ENCODE measurements around the gene NDUFV1. TPM values are rescaled to one million over a fixed set of nuclear protein-coding genes. Genes with fewer than 3 reads are reported as not detected.
"Not testable (repeated sequence)": the region's sequence is repeated elsewhere in the genome, so short reads cannot be mapped to it uniquely, and the experiment has no call there.

Gene NDUFV1
- total RNA-seq, 1 experiment from 2014 or later = 321 TPM

DNA sequence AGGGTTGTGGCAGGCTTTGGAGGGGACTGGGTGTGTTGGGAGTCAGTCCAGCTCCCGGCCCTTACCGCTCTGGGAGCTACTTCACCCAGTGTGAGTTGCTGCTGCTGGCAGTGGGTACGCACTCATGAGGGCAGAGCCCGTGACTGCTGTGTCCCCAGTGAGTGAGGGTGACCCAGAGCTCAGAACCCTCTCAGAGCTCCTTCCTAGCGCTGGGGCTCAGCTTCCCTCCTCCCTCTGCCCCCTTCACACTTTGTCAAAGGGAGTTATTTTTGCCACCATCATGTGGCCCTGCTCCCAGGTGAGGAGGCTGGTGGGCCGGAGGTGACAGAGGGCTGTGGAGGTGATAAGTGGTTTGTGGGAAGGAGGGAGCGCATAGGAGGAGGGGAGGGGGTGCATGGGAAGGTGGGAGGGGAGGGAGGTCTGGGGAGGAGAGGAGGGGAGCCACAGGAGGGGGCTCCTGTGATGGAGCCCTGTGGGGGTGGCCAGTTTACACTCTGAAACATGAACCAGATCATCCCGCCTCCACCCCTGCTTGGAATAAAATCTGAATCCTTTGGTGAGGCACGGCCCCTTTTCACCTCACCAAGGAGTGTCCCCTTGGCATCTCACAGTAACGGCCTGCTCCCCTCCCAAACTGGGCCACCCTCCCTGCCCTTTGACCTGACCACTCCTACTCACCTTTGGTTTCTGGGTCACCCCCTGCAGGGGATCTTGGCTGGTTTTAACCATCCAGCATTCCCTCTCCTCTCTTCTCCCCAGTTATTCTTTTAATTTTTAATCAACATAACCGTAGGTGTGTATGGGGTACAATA lies 9.9 kb downstream of the NDUFV1 start:
- H3K9me2 ChIP-seq (ENCODE audit: insufficient read depth) = no peaks in the 10 kb centered on the region
- no peaks in the 10 kb centered on the region for H4K20me1 ChIP-seq (ENCODE audit: insufficient read depth)
- no peaks in the 10 kb centered on the region for H3K9me3 ChIP-seq (ENCODE audit: insufficient read depth, low read depth)
- BruUV-seq (replicated peaks) = no TSS peak
- intact Hi-C loops (cut with micrococcal nuclease; ENCODE audit: unreplicated experiment) = no loop called here
- H3K27me3 ChIP-seq (ENCODE audit: insufficient read depth, low read depth) = no peaks in the 10 kb centered on the region
- ChIA-PET CTCF (interaction anchor here (1.0 kb wide), 1 partner anchor 44 kb away, joined by 5 read pairs; no protein-coding TSS in a partner anchor), POLR2A (ENCODE audit: unreplicated experiment) (interaction anchor here (0.6 kb wide), 1 partner anchor 33 kb away, joined by 8 read pairs; no protein-coding TSS in a partner anchor)
- no peaks in the 10 kb centered on the region for H3K4me1 ChIP-seq (replicated peaks; ENCODE audit: insufficient read depth)
- H3K4me2 ChIP-seq = no peak overlapping the region
- H2AFZ ChIP-seq = no peak overlapping the region
- H3K27ac ChIP-seq = no peak overlapping the region
- no peak for DNase-seq
- peaks cover 4% of the 10 kb centered on the region; the same call in 1 of the 2 replicates for H3F3A ChIP-seq (ENCODE audit: insufficient read depth, low read depth)
- H3K79me2 ChIP-seq (ENCODE audit: low read depth) = no peaks in the 10 kb centered on the region
- no peaks in the 10 kb centered on the region for H3K36me3 ChIP-seq (ENCODE audit: low read depth)
- TF ChIP-seq EZH2 (IDR thresholded peaks at IDR 0.05; ENCODE audit: low read depth) (no peak), CTCF (conservative IDR thresholded peaks at IDR 0.05) (no peak)
- no peak overlapping the region for H3K4me3 ChIP-seq

DNA sequence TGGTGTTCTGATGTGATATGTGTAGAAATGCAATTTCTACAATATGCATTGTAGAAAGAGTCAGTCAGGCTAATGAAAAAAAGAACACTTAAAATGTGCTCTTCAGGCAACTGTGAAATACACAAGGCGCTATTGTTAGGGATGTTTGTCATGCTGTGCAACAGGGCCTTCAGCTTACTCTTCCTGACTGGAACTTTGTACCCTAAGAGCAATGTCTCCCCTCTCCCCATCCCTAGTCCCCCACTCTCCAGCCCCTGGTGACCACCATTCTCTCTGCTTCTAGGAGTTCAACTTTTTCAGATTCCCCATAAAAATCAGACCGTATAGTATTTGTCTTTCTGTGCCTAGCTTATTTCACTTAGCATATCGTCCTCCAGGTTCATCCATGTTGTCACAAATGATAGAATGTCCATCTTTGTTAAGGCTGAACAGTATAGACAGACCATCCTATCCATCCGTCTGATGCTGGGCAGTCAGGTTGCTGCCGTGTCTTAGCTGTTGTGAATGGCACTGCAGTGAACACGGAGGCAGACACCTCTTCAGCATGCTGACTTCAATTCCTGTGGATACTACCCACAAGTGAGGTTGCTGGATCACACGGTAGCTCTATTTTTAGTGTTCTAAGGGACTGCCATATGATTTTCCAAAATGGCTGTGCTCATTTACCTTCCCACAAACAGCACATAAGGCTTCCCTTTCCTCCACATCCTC lies 10.7 kb downstream of the NDUFV1 start:
- DNase-seq = no peak
- no peaks in the 10 kb centered on the region for H3K79me2 ChIP-seq (ENCODE audit: low read depth)
- CTCF ChIA-PET = interaction anchor here (0.7 kb wide), 1 partner anchor 289 kb away, joined by 3 read pairs; no protein-coding TSS in a partner anchor
- H2AFZ ChIP-seq = no peak overlapping the region
- no peaks in the 10 kb centered on the region for H3K4me1 ChIP-seq (replicated peaks; ENCODE audit: insufficient read depth)
- no peaks in the 10 kb centered on the region for H3K36me3 ChIP-seq (ENCODE audit: low read depth)
- peaks cover 4% of the 10 kb centered on the region; the same call in 1 of the 2 replicates for H3F3A ChIP-seq (ENCODE audit: insufficient read depth, low read depth)
- TF ChIP-seq EZH2 (IDR thresholded peaks at IDR 0.05; ENCODE audit: low read depth) (no peak), CTCF (conservative IDR thresholded peaks at IDR 0.05) (no peak)
- H3K4me2 ChIP-seq = no peak overlapping the region
- no peaks in the 10 kb centered on the region for H4K20me1 ChIP-seq (ENCODE audit: insufficient read depth)
- H3K9me3 ChIP-seq (ENCODE audit: insufficient read depth, low read depth) = no peaks in the 10 kb centered on the region
- H3K27me3 ChIP-seq (ENCODE audit: insufficient read depth, low read depth) = no peaks in the 10 kb centered on the region
- POLR2A ChIA-PET (ENCODE audit: unreplicated experiment) = interaction anchor here (0.6 kb wide), 2 partner anchors 32 to 186 kb away, joined by 3 to 8 read pairs; no protein-coding TSS in a partner anchor
- BruUV-seq (replicated peaks) = no TSS peak
- H3K27ac ChIP-seq = no peak overlapping the region
- no peak overlapping the region for H3K4me3 ChIP-seq
- intact Hi-C loops (cut with micrococcal nuclease; ENCODE audit: unreplicated experiment) = no loop called here
- H3K9me2 ChIP-seq (ENCODE audit: insufficient read depth) = no peaks in the 10 kb centered on the region

- CTCF ChIA-PET = interaction anchor here (0.6 kb wide), 1 partner anchor 425 kb away, joined by 11 read pairs; no protein-coding TSS in a partner anchor
- not testable (repeated sequence) for BruUV-seq (replicated peaks)
These were observed 12.3 kb downstream of the NDUFV1 start for GRCh38 chr11:67618901-67619659.

DNA sequence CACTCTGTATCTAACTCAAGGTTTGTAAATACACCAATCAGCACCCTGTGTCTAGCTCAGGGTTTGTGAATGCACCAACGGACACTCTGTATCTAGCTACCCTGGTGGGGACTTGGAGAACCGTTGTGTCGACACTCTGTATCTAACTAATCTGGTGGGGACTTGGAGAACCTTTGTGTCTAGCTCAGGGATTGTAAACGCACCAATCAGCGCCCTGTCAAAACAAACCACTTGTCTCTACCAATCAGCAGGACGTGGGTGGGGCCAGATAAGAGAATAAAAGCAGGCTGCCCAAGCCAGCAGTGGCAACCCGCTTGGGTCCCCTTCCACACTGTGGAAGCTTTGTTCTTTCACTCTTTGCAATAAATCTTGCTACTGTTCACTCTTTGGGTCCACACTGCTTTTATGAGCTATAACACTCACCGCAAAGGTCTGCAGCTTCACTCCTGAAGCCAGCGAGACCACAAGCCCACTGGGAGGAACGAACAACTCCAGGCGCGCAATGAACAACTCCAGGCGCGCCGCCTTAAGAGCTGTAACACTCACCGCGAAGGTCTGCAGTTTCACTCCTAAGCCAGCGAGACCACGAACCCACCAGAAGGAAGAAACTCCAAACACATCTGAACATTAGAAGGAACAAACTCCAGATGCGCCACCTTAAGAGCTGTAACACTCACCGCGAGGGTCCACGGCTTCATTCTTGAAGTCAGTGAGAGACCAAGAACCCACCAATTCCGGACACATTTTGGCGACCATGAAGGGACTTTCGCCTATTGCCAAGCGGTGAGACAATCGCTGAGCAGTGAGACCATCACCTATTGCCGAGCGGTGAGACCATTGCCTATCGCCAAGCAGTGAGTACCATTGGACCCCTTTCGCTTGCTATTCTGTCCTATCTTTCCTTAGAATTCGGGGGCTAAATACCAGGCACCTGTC lies 13.2 kb downstream of the NDUFV1 start:
- intact Hi-C loops (cut with micrococcal nuclease; ENCODE audit: unreplicated experiment) = not testable (repeated sequence)

More at GRCh38 chr11:67618901-67619659, 12.3 kb downstream of the NDUFV1 start:
- H3K4me1 ChIP-seq (replicated peaks; ENCODE audit: insufficient read depth); H3K36me3 ChIP-seq (ENCODE audit: low read depth); DNase-seq; H3K27me3 ChIP-seq (ENCODE audit: insufficient read depth, low read depth); H4K20me1 ChIP-seq (ENCODE audit: insufficient read depth); H3K4me3 ChIP-seq; H3F3A ChIP-seq (ENCODE audit: insufficient read depth, low read depth); H2AFZ ChIP-seq; H3K27ac ChIP-seq; H3K79me2 ChIP-seq (ENCODE audit: low read depth); H3K9me3 ChIP-seq (ENCODE audit: insufficient read depth, low read depth); H3K4me2 ChIP-seq; intact Hi-C loops (cut with micrococcal nuclease; ENCODE audit: unreplicated experiment); H3K9me2 ChIP-seq (ENCODE audit: insufficient read depth): not testable (repeated sequence)
- POLR2A ChIA-PET (ENCODE audit: unreplicated experiment) = interaction anchor here (0.6 kb wide), 1 partner anchor 65 kb away, joined by 6 read pairs; no protein-coding TSS in a partner anchor

More for the DNA sequence above, 13.2 kb downstream of the NDUFV1 start:
- not testable (repeated sequence) for H2AFZ ChIP-seq; H3K4me1 ChIP-seq (replicated peaks; ENCODE audit: insufficient read depth); DNase-seq; H3K9me2 ChIP-seq (ENCODE audit: insufficient read depth); H3K4me2 ChIP-seq; H3K36me3 ChIP-seq (ENCODE audit: low read depth); BruUV-seq (replicated peaks); H3K4me3 ChIP-seq; H3K9me3 ChIP-seq (ENCODE audit: insufficient read depth, low read depth); H3K27me3 ChIP-seq (ENCODE audit: insufficient read depth, low read depth); H3F3A ChIP-seq (ENCODE audit: insufficient read depth, low read depth); H3K79me2 ChIP-seq (ENCODE audit: low read depth); H4K20me1 ChIP-seq (ENCODE audit: insufficient read depth); H3K27ac ChIP-seq
- ChIA-PET CTCF (interaction anchor here (0.6 kb wide), 1 partner anchor 424 kb away, joined by 11 read pairs; no protein-coding TSS in a partner anchor), POLR2A (ENCODE audit: unreplicated experiment) (interaction anchor here (0.6 kb wide), 1 partner anchor 66 kb away, joined by 6 read pairs; no protein-coding TSS in a partner anchor)

Measured in PC-9 (cell line).